HG02642 (cell line): Measurements from ENCODE around the gene NINL.

Source experiments
- ATAC-seq: cut with Tn5 transposase; IDR thresholded peaks from one replicate; pipeline ENCODE4 v1.9.1; 2021; ENCODE audit warnings: mild to moderate bottlenecking; ENCODE audit not compliant: unreplicated experiment, poor library complexity

NINL gene

DNA sequence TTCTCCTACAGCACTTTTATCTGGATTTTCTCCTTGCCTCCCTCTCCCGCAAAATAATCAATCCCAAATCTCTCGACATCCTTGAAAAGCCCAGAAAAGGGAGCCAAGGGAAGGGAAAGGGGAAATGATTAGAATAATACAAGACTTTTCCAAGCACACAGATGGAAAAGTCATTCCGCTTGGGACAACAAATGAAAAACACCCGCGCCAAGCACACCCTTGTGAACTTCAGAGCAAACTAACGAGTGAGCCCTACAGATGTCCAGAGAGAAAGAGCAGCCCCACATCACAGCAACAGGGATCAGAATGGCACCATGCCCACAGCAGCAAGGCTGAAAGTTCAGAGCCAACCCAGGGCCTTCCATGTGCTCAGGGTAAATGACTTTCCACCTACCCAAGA is 49.6 kb downstream of the NINL start:
- ATAC-seq, result no peak

DNA sequence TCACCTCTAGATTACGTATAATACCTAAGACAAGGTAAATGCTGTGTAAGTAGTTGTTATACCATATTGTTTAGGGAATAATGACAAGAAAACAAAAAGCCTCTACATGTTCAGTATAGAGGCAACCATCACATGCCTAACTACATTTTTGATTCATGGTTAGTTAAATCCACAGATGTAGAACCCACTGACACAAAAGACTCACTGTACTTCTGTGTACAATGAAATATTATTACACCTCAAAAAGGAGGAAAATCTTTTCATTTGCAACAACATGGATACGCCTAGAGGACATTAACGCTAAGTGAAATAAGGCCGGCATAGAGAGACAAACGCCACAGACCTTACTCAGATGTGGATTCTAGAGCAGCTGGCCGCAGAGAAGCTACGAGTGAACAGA is 50.5 kb downstream of the NINL start:
- ATAC-seq, result no peak

DNA sequence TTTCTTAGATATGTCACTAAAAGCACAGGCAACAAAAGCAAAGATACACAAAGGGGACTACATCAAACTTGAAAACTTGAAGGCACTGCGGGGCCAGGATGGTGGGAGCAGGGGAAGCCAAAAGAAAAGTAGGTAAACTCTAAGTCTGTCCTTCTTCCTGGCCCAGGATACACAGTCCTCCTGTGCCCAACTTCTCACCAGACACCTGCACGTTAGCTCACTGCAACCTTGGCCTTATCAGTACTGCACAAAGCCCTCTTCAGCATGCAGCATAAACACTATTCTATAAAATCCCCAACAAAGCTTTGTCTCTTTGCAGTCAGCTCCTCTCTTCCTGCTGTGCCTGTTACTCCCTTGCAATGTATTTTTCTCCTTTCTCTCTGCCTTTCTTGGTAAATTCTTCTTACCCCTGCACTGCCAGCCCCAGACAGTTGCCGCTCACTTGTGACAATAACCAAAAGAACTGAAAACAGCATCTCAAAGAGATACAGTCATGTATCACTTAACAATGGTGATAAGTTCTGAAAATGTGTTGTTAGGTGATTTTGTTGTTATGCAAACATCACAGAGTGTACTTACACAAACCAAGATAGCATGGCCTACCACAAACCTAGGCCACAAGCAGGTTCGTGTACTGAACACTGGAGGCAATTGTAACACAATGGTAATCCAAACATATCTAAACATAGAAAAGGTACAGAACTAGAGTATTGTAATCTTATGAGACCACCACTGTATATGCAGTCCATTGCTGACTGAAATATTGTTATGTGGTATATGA is 51.2 kb downstream of the NINL start:
- no peak for ATAC-seq

DNA sequence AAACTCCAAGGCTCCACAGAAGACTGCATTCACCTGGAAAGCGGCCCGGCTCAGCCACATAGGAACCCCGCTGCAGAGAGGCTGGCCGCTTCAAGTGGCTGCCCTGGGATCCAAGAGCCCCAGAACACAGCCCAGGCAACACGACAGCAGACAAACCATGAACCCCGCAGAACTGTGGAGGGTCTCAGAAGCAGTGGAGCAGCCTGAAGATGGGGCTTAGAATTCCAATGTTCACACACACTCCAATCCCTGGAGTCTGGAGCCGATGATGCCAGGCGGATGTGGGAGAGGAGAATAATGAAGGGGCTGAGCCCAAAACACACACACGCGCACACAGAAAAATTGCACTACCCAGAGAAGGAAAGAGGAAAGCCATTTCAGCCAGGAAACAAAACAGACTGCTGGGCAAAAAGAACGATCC is 52.4 kb downstream of the NINL start:
- no peak for ATAC-seq

DNA sequence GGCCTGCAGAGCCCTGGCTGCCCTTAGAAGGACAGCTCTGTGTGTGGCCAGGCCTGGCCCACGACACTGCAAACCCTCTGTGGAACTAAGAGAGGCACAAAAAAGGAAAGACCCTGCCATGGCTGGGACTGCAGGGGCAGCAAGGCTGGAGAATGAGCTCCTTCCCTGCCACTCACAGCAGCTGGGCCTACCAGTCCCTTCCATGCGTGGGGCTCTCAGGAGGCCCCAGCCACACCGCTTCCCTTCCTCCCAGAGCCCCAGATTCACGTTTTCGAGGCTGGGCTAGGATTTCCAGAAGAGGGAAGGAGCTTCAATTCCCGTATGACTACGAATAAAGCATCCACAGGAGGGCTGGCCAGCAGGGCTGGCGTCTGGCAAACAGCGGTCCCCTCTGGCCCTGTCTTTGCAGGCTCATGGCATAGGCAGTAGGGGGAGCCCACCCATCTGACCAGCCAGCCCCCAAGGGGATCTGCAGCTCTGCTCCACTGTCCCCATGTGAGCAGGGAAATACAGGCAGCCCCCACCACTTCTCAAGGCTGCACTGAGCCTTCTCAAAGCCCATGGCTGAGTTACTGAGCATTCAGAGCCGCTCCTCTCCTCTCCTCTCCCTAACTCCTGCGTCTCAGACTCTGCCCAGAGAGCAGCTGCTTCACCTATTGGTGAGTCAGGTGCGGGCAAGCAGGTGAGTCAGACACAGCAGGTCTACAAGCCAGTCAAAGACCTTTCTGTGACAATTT is 53.1 kb downstream of the NINL start:
- ATAC-seq, result no peak

DNA sequence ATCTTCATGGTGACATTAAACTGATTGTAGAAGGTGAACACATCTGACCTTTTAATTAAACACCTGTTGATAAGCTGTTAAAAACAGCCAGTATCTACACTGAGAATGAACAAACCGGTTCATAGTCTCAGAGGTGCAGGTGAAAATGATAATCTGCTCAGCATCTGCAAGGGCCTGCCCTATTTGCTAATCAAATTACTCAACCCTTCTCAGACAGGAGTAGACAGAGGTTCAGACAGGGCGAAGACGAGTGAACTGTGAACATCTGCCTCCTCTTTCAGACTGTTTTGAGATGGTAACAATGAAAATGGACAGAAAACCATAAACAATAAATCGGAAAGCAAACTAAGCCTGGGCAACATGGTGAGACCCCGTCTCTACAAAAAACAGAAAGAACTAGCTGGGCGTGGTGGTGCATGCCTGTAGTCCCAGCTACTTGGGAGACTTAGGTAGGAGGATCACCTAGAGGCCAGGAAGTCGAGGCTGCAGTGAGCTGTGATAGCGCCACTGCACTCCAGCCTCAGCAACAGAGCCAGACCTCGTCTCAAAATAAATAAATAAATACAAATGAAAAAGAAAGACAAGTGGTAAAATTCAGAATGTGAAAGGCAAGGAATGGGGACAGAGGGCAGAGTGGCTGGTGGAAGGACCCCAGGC is 55.9 kb downstream of the NINL start:
- no peak for ATAC-seq

DNA sequence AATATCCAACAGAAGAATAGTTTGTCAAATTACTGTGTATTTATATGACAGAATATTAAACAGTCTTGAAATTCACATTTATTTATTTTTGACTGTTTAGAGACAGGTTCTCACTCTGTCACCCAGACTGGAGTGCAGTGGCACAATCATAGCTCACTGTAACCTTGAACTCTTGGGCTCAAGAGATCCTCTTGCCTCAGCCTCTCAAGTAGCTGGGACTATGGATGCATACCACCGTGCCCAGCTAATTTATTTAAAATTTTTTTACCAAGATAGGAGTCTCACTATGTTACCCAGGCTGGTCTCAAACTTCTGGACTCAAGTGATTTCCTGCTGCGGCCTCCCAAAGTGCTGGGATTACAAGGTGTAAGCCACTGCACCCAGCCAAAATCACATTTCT is 57.4 kb downstream of the NINL start:
- no peak for ATAC-seq

DNA sequence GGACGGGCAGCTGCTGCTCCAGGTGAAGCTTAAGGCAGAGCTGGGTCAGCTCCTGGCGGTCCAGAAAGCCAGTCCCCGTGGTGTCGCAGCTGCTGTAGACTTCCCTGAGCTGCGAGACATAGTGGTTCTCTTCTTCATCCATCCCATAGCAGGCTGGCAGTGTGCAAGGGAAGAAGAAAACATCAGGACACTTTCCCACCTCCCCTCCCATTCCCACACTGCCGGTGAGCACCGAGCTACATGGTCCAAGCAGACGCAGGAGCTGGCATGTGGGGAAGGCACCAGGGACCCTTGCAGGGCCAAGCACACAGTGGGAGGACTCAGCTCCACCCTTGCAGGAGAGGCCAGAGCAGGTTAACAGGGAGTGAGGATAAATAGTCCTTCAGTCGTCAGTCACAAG is 58.9 kb downstream of the NINL start:
- no peak for ATAC-seq

DNA sequence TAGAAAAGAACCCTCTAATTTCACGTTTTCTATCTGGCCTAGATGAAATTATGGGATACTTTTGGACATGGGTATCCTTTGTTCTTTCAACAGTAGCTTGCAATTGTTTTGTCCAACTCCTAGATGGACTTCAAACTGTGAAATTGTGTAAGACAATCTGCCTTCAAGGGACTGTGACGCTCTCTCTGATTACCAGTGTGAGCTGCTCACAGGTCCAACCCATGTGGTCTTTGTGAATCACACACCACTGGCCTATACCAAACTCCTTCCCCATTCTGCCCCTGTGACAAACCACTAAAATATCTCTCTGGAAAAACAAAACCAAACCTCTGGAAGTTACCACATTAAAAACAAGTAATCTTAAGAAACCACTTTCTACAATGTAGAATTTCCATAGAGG is 59.5 kb downstream of the NINL start:
- ATAC-seq, result no peak

DNA sequence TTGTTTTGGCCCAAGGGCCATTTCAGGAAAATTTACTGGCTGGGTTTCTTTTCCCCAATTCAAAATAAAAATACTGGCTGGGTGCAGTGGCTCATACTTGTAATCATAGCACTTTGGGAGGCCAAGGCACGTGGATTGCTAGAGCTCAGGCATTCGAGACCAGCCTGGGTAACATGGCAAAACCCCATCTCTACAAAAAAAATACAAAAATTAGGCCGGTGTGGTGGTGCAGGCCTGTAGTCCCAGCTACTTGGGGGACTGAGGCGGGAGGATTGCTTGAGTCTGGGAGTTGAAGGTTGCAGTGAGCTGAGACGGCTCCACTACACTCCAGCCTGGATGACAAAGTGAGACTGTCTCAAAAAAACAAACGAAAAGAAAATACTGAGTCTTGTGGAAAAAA is 60.0 kb downstream of the NINL start:
- no peak for ATAC-seq

DNA sequence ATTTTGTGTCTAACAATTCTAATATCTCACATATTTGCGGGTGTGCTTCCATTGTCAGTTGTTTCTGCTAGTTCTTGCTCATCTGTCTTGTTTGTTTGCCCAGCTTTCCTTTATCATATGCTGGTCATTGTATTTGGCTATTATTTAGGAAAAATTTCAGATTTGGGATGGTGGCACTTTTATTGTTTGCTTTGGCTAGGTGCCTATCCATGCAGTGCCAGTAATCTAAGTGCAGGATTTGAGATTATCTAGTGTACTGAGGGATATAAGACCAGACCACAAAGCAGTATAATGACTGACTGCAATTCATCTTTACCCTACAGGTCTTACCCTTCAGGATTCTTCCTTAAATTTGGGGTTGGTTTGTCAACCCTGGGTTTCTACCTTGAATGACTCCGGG is 63.9 kb downstream of the NINL start:
- no peak for ATAC-seq

DNA sequence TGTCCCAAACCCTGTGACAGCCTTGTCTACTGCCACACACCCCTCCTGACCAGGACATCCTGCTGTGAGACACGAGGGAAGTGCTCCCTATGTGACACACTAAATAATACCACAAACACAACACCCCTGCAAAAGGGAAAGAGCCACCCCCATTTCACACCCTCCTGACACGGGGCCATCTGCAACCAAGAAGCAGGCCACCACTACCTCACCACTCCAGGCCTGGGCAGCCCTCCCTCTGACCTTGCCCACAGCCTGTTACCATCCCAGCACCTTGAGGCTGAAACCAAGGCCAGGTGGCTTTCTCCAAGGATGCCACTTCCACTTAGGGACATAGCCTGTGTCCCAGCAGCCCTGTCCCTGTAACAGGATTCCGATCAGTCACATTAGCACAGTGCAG is 68.2 kb downstream of the NINL start:
- no peak for ATAC-seq

DNA sequence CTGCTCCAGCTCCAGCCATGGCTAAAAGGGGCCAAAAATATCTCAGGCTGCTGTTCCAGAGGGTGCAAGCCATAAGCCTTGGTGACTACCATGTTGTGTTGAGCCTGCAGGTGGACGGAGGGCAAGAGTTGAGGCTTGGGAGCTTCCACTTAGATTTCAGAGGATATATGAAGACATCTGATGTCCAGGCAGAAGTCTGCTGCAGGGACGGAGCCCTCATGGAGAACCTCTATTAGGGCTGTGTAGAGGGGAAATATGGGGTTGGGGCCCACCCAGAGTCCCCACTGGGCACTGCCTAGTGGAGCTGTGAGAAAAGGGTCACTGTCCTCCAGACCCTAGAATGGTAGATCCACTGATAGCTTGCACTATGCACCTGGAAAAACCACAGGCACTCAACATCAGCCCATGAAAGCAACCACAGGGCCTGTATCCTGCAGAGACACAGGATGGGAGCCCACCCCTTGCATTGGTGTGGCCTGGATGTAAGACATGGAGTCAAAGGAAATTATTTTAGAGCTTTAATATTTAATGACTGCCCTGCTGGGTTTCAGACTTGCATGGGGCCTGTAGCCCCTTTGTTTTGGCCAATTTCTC is 70.5 kb downstream of the NINL start:
- ATAC-seq, result no peak

DNA sequence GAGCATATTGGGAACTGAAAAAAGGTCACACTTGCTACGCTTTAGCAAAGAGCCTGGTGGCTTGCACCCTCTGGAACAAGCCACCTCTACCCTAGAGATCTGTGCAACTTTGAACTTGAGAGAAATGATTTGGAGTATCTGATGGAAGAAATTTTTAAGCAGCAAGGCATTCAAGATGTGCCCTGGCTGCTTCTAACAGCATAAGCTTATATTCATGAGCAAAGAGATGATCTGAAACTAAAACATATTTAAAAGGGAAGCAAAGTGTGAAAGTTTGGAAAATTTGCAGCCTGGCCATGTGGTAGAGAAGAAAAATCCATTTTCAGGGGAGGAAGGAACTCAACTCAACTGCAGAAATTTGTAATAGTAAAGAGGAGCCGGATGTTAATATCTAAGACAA is 71.1 kb downstream of the NINL start:
- ATAC-seq, result no peak

DNA sequence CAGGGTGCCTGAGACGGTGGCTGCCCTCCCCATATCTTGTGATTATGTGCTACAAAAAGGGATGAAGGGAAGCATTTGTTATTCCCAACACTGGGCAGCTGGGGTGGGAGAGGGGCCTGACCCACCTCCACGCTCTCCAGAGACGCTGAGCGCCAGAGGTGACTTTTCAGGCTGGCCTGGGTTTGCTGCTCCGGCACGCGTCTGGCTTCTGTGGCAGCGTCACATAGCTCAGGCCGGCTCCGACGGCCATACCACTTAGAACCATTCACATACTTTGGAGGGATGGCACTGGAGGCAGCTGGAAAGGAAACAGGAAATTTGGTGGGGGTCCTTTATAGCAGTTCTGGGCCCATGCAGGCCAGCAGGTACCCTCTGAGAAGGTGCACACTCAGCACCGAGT is 72.6 kb downstream of the NINL start:
- ATAC-seq, result no peak

DNA sequence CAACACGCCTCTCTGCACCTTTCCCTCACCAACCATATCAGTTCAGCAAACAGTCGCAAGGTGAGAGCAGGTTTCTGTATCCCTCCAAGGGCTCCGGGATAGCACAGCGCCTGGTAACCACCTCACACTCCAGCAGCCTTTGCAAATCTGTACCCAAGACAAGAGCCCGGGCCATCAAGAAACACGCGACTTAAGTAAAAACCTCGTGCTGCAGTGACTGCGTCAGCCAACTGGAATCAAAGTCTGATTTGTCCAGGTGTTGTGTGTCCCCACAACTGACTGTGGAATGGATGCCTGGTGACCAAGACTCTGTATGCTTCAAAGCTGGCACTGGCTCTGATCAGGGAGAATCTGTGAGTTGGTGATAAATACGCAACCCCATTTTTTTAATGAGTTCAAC is 74.1 kb downstream of the NINL start:
- ATAC-seq, result no peak

DNA sequence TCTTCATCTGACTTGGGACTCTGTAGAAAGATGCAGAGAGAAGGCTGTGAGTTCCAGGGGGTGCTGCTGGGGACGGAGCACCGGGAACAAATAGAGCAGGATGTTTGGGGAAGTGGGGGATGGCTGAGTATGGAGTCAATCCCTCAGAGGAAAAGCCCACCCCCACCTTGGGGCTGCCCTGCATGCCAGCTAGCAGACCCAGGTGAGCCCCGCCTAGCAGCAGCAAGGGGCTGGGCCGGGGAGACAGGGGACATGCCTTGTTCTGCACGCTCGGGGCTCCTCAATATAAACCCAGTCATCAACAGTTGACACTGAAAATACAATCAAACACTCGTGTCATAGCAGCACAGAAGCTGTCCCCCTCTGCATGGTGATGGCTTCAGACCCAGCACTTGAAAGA is 74.6 kb downstream of the NINL start:
- ATAC-seq, result no peak

DNA sequence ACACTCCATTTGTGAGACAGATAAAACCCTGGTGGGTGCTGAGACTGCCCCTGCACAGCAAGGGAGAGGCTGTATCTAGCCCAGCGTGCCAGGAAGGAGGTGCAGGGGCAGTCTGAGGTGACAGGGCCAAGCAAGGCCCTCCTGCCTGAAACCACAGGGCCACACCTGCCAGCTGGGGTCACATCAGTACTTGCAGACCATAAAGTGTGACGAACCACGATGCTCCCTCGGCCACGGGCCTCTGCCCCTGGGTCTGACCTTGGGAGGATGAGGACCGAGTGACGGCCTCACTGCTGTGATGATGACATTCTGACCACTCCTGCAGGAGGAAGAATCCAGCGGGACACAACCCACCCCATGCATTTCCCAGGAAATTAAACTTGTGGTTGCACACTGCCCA is 75.1 kb downstream of the NINL start:
- no peak for ATAC-seq

DNA sequence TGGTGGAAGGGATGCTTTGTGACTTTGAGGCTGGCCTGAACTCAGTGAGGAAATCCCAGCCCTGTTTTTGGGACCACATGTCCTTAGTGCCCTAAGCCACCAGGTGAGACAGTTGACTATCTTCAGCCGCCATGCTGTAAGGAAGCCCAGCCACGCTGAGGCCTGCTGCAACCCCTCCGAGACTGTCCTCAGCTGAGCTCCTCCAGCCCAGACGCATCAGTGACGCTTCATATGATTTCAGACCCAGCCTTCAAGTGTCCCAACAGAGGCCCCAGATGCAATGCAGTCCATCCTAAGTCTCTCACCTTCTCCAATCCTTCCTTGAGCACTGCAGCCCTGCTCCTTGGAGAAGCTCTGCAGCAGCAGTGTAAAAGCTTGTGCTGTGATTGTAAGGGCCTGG is 76.2 kb downstream of the NINL start:
- ATAC-seq, result no peak

DNA sequence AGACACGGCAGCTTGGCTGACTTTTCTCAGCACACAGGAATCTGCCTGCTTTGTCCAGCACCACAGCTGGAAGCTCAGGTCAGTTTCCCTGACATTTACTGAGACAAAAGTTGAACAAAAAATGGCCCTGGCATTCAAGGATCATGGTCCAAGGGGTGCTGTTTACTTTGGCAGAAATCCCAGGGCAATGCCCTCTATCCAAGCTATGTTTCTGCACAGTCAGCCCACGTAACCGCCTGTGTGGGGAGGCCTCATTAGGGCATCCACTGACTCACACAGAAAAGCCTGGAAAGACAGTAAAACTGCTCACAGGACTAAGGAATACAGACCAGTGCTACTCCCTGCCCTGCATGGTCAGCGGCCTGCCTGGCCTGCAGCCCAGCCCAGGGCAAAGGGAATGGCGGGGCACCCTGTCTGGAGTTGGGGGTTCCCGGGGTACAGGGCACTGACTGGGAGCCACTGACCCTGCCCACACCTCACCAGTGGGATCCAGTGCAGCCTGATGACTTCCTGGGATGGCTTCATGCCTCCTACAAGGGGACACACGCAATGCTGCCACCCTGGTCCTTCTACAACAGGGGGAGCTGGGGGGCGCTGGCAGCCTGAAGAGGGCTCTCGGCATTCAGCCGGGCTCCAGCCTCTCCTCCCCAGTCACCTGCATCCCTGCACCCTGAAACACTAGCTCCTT is 77.1 kb downstream of the NINL start:
- ATAC-seq, result no peak
